ENCODE measurements around the gene TRHDE.
"Not testable (repeated sequence)": the region's sequence is repeated elsewhere in the genome, so short reads cannot be mapped to it uniquely, and the experiment has no call there.

The TRHDE gene

GRCh38 chr12:72510772-72511171 is 238.6 kb downstream of the TRHDE start:
- no peak for DNase-seq (ENCODE audit: low read depth)

- DNase-seq (ENCODE audit: low read depth): peak; percentile 13
Observed at GRCh38 chr12:72511498-72511897, 239.3 kb downstream of the TRHDE start.

GRCh38 chr12:72511906-72512305 is 239.7 kb downstream of the TRHDE start:
- DNase-seq (ENCODE audit: low read depth): peak; percentile 63

GRCh38 chr12:72520044-72520678 is 248.0 kb downstream of the TRHDE start:
- not testable (repeated sequence) for DNase-seq (ENCODE audit: low read depth)

GRCh38 chr12:72521326-72521725 is 249.2 kb downstream of the TRHDE start:
- peak; percentile 34 for DNase-seq (ENCODE audit: low read depth)

- DNase-seq (ENCODE audit: low read depth): peak; percentile 34
Observed at GRCh38 chr12:72522411-72522810, 250.2 kb downstream of the TRHDE start.

- DNase-seq (ENCODE audit: low read depth): no peak
Observed at GRCh38 chr12:72523754-72524153, 251.6 kb downstream of the TRHDE start.

- DNase-seq (ENCODE audit: low read depth): no peak
Observed at GRCh38 chr12:72535212-72535990, 263.2 kb downstream of the TRHDE start.

- peak; percentile 65 for DNase-seq (ENCODE audit: low read depth)
Observed at GRCh38 chr12:72540811-72541210, 268.6 kb downstream of the TRHDE start.

GRCh38 chr12:72543777-72544467 is 271.8 kb downstream of the TRHDE start:
- peak; percentile 5 for DNase-seq (ENCODE audit: low read depth)

- DNase-seq (ENCODE audit: low read depth): peak; percentile 40
Observed at GRCh38 chr12:72546106-72546505, 273.9 kb downstream of the TRHDE start.

- peak; percentile 29 for DNase-seq (ENCODE audit: low read depth)
Observed at GRCh38 chr12:72547573-72547972, 275.4 kb downstream of the TRHDE start.

- DNase-seq (ENCODE audit: low read depth): no peak
Observed at GRCh38 chr12:72549184-72549583, 277.0 kb downstream of the TRHDE start.

GRCh38 chr12:72560003-72560769 is 288.0 kb downstream of the TRHDE start:
- DNase-seq (ENCODE audit: low read depth): no peak

- no peak for DNase-seq (ENCODE audit: low read depth)
Observed at GRCh38 chr12:72570601-72571000, 298.4 kb downstream of the TRHDE start.

- DNase-seq (ENCODE audit: low read depth): no peak
Observed at GRCh38 chr12:72574138-72574537, 302.0 kb downstream of the TRHDE start.

GRCh38 chr12:72578327-72578726 is 306.2 kb downstream of the TRHDE start:
- no peak for DNase-seq (ENCODE audit: low read depth)

- no peak for DNase-seq (ENCODE audit: low read depth)
Observed at GRCh38 chr12:72586456-72586855, 314.3 kb downstream of the TRHDE start.

GRCh38 chr12:72602581-72602980 is 330.4 kb downstream of the TRHDE start:
- peak; percentile 37 for DNase-seq (ENCODE audit: low read depth)

GRCh38 chr12:72605975-72606374 is 333.8 kb downstream of the TRHDE start:
- no peak for DNase-seq (ENCODE audit: low read depth)

GRCh38 chr12:72610342-72610741 is 338.2 kb downstream of the TRHDE start:
- no peak for DNase-seq (ENCODE audit: low read depth)

- no peak for DNase-seq (ENCODE audit: low read depth)
Observed at GRCh38 chr12:72610854-72611358, 338.7 kb downstream of the TRHDE start.

Data from EH (cell line).